Stimulated activated CD4-positive, alpha-beta T cell treated with anti-CD3 and anti-CD28 coated beads, Interleukin-15, amount 100 ng/mL, for 24 hours (primary cell): ENCODE results near the gene SLC25A46.
"Not testable (repeated sequence)": the region's sequence is repeated elsewhere in the genome, so short reads cannot be mapped to it uniquely, and the experiment has no call there.

Experiments used
- DNase-seq: peaks from one replicate; pipeline ENCODE4 v3.0.0-alpha.2; 2020

The SLC25A46 gene

GRCh38 chr5:110757118-110757729 is 18.4 kb downstream of the SLC25A46 start:
- peak; percentile 7 for DNase-seq

- no peak for DNase-seq
These were observed 21.4 kb downstream of the SLC25A46 start for GRCh38 chr5:110760158-110760557.

- no peak for DNase-seq
These were observed 29.5 kb downstream of the SLC25A46 start for GRCh38 chr5:110768138-110768860.

GRCh38 chr5:110769000-110769681 is 30.3 kb downstream of the SLC25A46 start:
- no peak for DNase-seq

GRCh38 chr5:110770286-110770685 is 31.5 kb downstream of the SLC25A46 start:
- no peak for DNase-seq

GRCh38 chr5:110784901-110785300 is 46.1 kb downstream of the SLC25A46 start:
- DNase-seq = no peak

- no peak for DNase-seq
These were observed 46.5 kb downstream of the SLC25A46 start for GRCh38 chr5:110785356-110785755.

GRCh38 chr5:110788006-110788405 is 49.2 kb downstream of the SLC25A46 start:
- DNase-seq = not testable (repeated sequence)

GRCh38 chr5:110790673-110791072 is 51.9 kb downstream of the SLC25A46 start:
- no peak for DNase-seq

- DNase-seq = no peak
These were observed 64.2 kb downstream of the SLC25A46 start for GRCh38 chr5:110802998-110803397.

GRCh38 chr5:110803467-110804326 is 64.9 kb downstream of the SLC25A46 start:
- no peak for DNase-seq

- DNase-seq = no peak
These were observed 68.4 kb downstream of the SLC25A46 start for GRCh38 chr5:110807169-110807568.

DNA sequence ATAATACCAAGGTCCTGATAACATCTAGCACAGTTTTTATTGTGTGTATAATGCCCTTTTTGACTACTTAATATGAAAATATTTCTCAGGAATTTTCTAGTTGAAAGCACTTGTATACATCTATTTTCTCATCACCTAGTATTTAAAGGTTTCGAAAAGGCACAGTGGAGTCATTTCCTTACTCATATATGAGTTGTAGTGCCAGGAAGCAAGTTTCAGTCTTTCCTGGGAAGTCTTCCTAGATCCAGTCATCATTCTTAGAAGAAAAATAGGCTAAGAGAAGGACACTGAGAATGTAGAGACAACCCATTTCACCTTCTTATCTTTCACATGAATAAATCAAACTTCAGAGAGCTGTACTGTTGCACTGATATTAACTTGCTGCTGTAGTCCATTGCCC is 70.2 kb downstream of the SLC25A46 start:
- no peak for DNase-seq
